Loucy (cell line): ENCODE results near the gene DYRK3.

ENCODE experiments used
- H2AFZ ChIP-seq: fragments of 200-600 bp; sonication (generic); 2 replicates; pipeline ENCODE4 v1.6.0; 2016; ENCODE audit warnings: antibody characterized with exemption, mild to moderate bottlenecking, low read length, moderate library complexity
- H3F3A ChIP-seq: fragments of 200-600 bp; 2 replicates; pipeline ENCODE4 v1.6.0; 2016; ENCODE audit warnings: antibody characterized with exemption, low read depth, mild to moderate bottlenecking
- H3K27me3 ChIP-seq: fragments of 200-600 bp; sonication (generic); 2 replicates; pipeline ENCODE4 v1.6.1; 2014; ENCODE audit warnings: low read length, mild to moderate bottlenecking; ENCODE audit not compliant: insufficient read depth, poor library complexity, severe bottlenecking
- H3K36me3 ChIP-seq: fragments of 200-600 bp; sonication (generic); 2 replicates; pipeline ENCODE4 v1.6.1; 2016; ENCODE audit warnings: low read length; ENCODE audit not compliant: insufficient read depth
- H3K4me1 ChIP-seq: fragments of 200-600 bp; sonication (generic); 2 replicates; pipeline ENCODE4 v1.5.1; 2014; ENCODE audit warnings: low read length, mild to moderate bottlenecking; ENCODE audit not compliant: insufficient read depth, poor library complexity, severe bottlenecking
- H3K4me2 ChIP-seq: fragments of 200-600 bp; sonication (generic); 2 replicates; pipeline ENCODE4 v1.6.0; 2014; ENCODE audit warnings: antibody characterized with exemption, low read length, low read depth, mild to moderate bottlenecking; ENCODE audit not compliant: poor library complexity, severe bottlenecking
- H3K4me3 ChIP-seq: fragments of 200-600 bp; sonication (generic); 2 replicates; pipeline ENCODE4 v1.5.1; 2014; ENCODE audit warnings: low read length, mild to moderate bottlenecking, mixed read lengths; ENCODE audit not compliant: poor library complexity, severe bottlenecking
- H3K79me2 ChIP-seq: fragments of 200-600 bp; sonication (generic); 2 replicates; pipeline ENCODE4 v1.6.1; 2014; ENCODE audit warnings: low read length; ENCODE audit not compliant: insufficient read depth
- H3K9ac ChIP-seq: fragments of 200-600 bp; sonication (generic); 2 replicates; pipeline ENCODE4 v1.6.0; 2014; ENCODE audit warnings: mild to moderate bottlenecking, low read depth, low read length, moderate library complexity; ENCODE audit not compliant: poor library complexity, severe bottlenecking
- H3K9me2 ChIP-seq: fragments of 200-600 bp; sonication (generic); replicated peaks from 2 replicates; pipeline ENCODE4 v1.6.1; 2016; ENCODE audit warnings: low read depth, low read length, mixed read lengths
- H3K9me3 ChIP-seq: fragments of 200-600 bp; sonication (generic); 2 replicates; pipeline ENCODE4 v1.6.1; 2014; ENCODE audit warnings: mild to moderate bottlenecking, antibody characterized with exemption, low read length, low read depth; ENCODE audit not compliant: insufficient read depth
- H4K20me1 ChIP-seq: fragments of 200-600 bp; sonication (generic); 2 replicates; pipeline ENCODE4 v1.6.0; 2014; ENCODE audit warnings: antibody characterized with exemption, low read length, mild to moderate bottlenecking; ENCODE audit not compliant: insufficient read depth, poor library complexity, severe bottlenecking
- CTCF ChIP-seq: fragments of 200-600 bp; sonication (generic); conservative IDR thresholded peaks from 2 replicates; pipeline ENCODE4 v1.5.1; 2014; ENCODE audit warnings: mild to moderate bottlenecking, antibody characterized with exemption, low read length
- EZH2phosphoT487 ChIP-seq: fragments of 200-600 bp; IDR thresholded peaks from 2 replicates; pipeline ENCODE4 v1.6.1; 2018; ENCODE audit warnings: antibody characterized with exemption, mild to moderate bottlenecking, moderate library complexity, borderline replicate concordance

Gene DYRK3

DNA sequence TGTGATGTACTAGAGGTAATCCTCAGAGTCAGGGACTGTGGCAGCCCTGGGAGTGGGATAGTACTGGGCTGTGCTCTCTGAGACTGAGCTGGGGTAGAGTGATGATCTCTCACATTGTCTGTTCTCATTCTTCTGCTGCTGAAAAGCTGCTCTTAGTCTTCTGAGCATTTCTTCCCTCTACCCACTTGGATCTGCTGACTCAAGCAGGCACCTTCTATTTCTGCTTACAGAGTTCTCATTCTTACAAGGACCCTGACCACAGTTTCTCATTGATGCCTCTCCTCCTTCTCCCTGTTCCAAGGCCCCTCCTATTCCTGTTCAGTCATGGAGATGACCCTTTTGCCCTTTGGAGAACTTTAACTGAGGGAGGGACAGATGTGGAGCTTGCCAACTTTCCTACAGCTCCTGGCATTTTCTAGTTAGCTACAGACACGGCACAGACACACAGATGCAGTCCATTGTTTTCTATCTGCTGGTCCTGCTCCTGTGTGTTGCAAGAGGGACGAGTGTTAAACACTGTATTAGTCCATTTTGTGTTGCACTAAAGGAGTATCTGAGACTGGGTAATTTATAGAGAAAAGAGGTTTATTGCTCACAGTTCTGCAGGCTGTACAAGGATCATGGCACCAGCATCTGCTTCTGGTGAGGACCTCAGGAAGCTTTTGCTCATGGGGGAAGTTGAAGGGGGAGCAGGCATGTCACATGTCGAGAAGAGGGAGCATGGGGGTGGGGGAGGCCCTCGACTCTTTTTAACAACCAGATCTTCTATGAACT, 61.7 kb downstream of the DYRK3 start:
- Histone ChIP-seq H3K79me2 (peaks cover 98% of the 10 kb centered on the region), H3K9me2 (no peaks in the 10 kb centered on the region), H3K4me1 (peaks cover 31% of the 10 kb centered on the region), H4K20me1 (peaks cover 61% of the 10 kb centered on the region), H3K4me3 (no peak overlapping the region), H2AFZ (no peak overlapping the region), H3K36me3 (peaks cover 21% of the 10 kb centered on the region; the same call in 1 of the 2 replicates), H3K4me2 (no peak overlapping the region), H3F3A (no peaks in the 10 kb centered on the region), H3K9ac (no peak overlapping the region), H3K9me3 (no peaks in the 10 kb centered on the region), H3K27me3 (no peaks in the 10 kb centered on the region)
- TF ChIP-seq CTCF: no peak
- no peak for TF ChIP-seq EZH2phosphoT487

- Histone ChIP-seq H3K4me1 (peaks cover 23% of the 10 kb centered on the region), H3F3A (no peaks in the 10 kb centered on the region), H3K9me2 (no peaks in the 10 kb centered on the region), H2AFZ (no peak overlapping the region), H3K36me3 (peaks cover 21% of the 10 kb centered on the region; the same call in 1 of the 2 replicates), H4K20me1 (peaks cover 58% of the 10 kb centered on the region), H3K27me3 (no peaks in the 10 kb centered on the region), H3K9ac (no peak overlapping the region), H3K9me3 (no peaks in the 10 kb centered on the region), H3K4me2 (no peak overlapping the region), H3K4me3 (no peak overlapping the region), H3K79me2 (peaks cover 98% of the 10 kb centered on the region)
- TF ChIP-seq CTCF: no peak
- no peak for TF ChIP-seq EZH2phosphoT487
These were observed 62.7 kb downstream of the DYRK3 start for GRCh38 chr1:206698011-206698410.
